ENCODE results near the gene TUBGCP3.

DNA sequence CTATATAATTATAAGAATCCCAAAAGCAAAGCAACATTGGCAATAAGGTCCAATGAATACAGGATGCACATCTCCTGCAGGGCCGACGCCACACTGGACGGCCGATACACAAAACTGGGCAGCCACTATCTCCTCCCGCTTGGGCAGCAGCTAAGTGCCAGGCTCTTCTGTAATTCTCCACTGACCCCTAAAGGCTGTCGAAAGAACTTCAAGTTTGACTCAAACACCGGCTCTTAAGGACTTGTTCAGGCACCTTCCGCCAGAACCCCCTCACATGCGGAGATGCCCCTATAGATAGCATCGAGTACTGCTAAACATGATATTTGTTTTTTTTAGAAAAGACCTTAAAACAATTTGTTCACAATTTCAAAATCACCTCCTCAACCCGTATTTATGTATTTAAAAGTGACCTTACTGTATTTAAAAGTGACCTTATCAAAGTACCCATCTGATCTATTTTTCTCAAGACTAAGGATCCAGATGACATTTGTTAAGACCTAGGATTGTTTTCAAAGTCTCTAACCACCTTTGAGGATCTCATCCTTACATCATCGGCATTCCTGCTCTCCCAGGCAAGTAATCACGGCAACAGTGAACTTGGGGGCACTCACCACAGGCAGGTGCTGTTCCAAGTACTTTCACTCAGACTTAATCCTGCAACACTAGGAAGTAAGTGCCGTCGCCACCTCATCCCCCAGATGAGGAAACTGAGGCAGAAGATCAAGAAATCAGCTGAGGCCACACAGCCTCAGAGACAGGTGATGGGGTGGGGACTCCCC, 77.8 kb downstream of the TUBGCP3 start:
- no peak for TF ChIP-seq POLR2A (IDR thresholded peaks at IDR 0.05)
- TF ChIP-seq, protein P1, sequence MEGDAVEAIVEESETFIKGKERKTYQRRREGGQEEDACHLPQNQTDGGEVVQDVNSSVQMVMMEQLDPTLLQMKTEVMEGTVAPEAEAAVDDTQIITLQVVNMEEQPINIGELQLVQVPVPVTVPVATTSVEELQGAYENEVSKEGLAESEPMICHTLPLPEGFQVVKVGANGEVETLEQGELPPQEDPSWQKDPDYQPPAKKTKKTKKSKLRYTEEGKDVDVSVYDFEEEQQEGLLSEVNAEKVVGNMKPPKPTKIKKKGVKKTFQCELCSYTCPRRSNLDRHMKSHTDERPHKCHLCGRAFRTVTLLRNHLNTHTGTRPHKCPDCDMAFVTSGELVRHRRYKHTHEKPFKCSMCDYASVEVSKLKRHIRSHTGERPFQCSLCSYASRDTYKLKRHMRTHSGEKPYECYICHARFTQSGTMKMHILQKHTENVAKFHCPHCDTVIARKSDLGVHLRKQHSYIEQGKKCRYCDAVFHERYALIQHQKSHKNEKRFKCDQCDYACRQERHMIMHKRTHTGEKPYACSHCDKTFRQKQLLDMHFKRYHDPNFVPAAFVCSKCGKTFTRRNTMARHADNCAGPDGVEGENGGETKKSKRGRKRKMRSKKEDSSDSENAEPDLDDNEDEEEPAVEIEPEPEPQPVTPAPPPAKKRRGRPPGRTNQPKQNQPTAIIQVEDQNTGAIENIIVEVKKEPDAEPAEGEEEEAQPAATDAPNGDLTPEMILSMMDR (IDR thresholded peaks at IDR 0.05 in 8 of 11, conservative IDR thresholded peaks at IDR 0.05 in 3 of 11) = peak in 2 of 11 experiments; percentile 22 to 26

Measured in spleen (tissue), 7 donors.